ENCODE results near the gene PLXNA4.

The PLXNA4 gene

DNA sequence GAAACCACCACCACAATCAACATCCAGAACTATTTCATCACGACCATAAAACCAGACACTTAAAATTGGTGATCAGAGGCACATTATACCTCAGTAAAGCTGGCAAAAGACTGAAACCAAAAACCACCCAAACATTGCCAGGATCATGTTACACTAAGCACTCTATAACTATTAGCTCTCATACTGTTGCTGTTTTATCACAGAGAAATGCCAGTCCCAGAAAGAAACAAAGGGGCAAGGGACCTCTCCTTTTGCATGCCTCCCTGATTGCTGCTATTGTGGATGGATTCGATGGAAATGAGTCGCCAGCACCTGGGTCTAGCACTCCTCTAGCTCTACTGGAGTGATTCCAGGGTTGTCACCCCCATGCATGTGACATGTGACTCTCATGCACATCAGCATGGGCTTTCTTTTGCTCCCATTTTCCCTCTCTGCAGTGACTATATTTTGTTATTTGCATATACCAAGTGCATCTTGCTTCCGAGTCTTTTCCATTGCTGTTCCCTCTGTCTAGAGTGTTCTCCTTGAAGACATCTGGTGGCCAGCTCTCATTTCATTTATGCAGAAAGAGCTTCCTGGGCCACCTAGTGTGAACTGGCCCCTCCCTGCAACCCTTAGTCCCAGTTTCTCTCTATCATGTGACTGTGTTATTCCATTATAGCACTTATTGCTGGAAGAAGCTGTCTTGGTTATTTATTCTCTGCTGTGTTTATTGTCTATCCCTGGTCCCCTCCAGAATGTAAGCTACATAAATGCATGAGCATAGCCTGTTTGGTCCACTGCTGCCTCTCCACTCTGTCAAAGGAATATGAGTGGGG lies 300.6 kb downstream of the PLXNA4 start:
- no peaks in the 10 kb centered on the region for H3K4me1 Mint-ChIP-seq
- DNase-seq (no peak), ATAC-seq (no peak)
- H3K9me3 Mint-ChIP-seq: no peaks in the 10 kb centered on the region
- H3K4me3 Mint-ChIP-seq: no peak overlapping the region
- peaks cover 42% of the 10 kb centered on the region for H3K27me3 Mint-ChIP-seq
- H3K27ac Mint-ChIP-seq: no peak overlapping the region

DNA sequence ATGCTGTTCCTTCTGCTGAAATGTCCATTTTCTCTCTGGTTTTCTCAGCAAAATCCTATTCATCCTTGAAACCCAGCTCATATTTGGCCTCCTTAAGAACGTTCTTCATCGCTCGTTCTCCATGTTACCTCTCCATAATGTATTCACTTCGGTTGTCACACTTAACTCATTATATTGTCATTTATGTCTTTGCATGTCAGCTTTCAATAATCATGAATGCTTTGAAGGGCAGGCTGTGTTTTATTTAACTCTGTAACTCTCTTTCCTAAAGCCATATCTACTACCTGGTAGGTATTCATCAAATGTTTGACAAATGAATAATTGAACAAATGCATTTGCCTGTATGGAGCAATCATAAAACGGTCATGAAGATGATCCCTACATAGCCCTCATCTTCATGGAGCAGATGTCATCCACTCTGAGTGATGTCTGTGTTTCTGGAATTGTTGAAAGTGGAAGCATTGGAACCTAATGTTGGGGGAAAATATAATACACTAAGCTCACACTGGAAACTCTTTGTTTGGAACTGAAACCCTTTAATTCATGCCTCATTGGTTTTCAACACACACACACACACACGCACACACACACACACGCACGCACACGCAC lies 303.4 kb downstream of the PLXNA4 start:
- ATAC-seq (no peak), DNase-seq (no peak)
- H3K9me3 Mint-ChIP-seq: no peaks in the 10 kb centered on the region
- peaks cover 23% of the 10 kb centered on the region for H3K27me3 Mint-ChIP-seq
- no peak overlapping the region for H3K27ac Mint-ChIP-seq
- H3K4me1 Mint-ChIP-seq: no peaks in the 10 kb centered on the region
- H3K4me3 Mint-ChIP-seq: no peak overlapping the region

DNA sequence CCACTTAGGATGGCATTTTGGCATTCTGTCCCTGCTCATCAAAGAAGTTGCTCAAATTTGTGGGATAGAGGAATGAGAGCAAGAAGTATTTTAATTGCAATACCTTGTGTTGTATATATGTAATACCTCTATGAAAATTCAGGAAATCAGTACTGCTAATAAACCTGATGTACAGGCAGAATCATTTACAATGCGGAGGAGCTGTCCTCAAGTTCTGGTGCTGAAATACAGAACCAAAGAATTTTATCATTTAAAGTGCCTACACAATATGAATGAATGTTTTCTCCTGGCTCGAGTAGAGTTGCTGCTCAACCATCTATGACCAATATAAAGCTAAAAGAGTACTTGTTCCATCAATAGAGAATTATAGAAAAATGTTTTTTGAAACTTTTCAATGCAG lies 305.8 kb downstream of the PLXNA4 start:
- H3K27ac Mint-ChIP-seq: no peak overlapping the region
- no peaks in the 10 kb centered on the region for H3K4me1 Mint-ChIP-seq
- peaks cover 11% of the 10 kb centered on the region for H3K27me3 Mint-ChIP-seq
- ATAC-seq (no peak), DNase-seq (no peak)
- H3K4me3 Mint-ChIP-seq: no peak overlapping the region
- H3K9me3 Mint-ChIP-seq: no peaks in the 10 kb centered on the region

DNA sequence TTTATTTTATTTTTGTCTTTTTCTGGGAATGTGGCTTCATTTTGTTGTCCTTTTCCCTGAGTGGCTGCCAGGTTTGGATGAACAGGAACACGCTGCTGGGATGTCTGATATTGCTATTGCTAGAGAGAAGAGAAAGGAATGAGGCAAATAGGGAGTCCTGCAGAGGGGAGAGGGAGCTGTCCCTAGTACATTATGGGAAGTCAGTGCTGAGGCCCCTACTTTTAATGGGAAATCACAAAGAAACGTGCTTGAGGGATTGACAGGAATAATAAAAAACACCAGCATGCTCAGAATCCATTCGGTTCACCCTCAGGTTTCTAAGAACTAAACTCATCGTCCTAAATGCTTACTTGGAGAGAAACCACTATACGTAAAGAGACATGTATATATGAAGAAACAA lies 306.6 kb downstream of the PLXNA4 start:
- Mint-ChIP-seq H3K27ac (no peak overlapping the region), H3K9me3 (no peaks in the 10 kb centered on the region), H3K4me1 (no peaks in the 10 kb centered on the region), H3K4me3 (no peak overlapping the region), H3K27me3 (peaks cover 8% of the 10 kb centered on the region)
- ATAC-seq (no peak), DNase-seq (no peak)

DNA sequence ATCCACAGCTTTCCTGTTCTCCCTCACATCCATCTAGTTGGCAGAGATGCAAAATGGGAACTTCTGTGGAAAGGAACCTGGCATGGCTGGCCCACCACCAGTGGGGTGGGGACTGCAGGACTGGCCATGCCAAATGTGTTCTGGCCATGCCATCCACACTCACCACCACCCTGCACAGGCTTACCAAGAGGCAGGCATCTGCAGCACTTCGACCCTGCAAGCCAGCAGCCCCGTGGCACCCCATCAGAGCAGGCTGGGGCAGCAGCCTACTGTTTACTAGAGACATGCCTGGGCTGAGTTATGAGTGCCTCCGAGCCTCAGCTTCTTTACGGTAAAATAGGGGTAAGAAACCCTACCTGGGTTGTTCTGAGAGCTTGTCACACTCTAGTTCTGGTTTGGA lies 313.1 kb downstream of the PLXNA4 start:
- Mint-ChIP-seq H3K27me3 (no peaks in the 10 kb centered on the region), H3K9me3 (no peaks in the 10 kb centered on the region), H3K4me3 (no peak overlapping the region), H3K27ac (no peak overlapping the region), H3K4me1 (no peaks in the 10 kb centered on the region)
- ATAC-seq: no peak
- DNase-seq: no peak

DNA sequence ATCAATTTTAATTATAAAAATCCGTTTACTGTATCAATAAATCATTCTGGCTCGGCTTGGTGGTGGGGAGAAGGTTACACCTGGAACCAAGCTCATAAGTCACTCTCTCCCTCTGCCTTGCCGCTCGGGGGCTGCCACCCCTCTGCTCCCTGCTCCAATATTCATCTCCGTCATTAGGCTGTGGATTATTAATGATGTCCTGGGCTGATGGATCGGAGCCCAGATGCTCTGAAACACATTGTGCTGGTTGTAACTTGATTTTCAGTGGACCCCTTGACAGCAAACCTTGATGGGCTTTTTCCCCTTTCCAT lies 314.2 kb downstream of the PLXNA4 start:
- ATAC-seq (no peak), DNase-seq (no peak)
- H3K27ac Mint-ChIP-seq: no peak overlapping the region
- H3K4me3 Mint-ChIP-seq: no peak overlapping the region
- no peaks in the 10 kb centered on the region for H3K4me1 Mint-ChIP-seq
- no peaks in the 10 kb centered on the region for H3K27me3 Mint-ChIP-seq
- no peaks in the 10 kb centered on the region for H3K9me3 Mint-ChIP-seq

DNA sequence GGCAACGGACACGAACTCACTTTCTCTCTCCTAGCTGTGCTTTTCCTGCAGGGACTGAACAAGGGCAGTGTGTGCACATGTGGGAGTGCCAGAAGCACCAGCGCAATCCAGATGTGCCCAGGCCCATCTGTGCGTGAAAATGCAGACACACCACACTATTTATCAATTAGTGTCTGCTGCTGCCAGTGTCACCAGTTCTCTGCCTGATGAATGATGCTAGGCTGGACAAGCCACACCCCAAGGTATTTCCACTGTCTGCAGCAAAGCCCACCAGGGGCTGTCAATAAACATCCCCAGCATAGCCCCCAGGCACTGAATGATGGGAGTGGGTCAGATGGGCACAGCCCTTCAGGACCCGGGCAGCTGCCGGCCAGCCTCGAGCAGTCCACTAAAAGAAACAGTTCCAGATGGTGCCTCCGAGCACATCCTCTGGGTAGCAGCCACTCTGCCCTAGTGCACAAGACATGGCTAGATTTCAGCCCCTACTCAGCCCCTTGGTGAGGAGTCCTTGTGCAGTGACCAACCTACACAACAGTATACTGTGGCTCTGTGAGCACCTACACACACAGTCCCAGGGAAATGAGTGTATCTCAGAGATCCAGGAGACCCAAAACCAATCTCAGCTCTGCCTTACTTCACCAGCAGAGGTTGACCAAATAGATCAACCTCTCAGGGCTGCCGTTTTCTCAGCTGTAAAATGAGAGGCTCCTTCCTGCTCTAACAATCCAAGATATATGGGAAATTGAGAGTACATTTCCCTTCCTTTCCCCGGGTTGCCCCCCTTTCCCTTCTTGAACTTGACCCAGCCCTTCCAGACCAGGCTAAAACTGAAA lies 314.7 kb downstream of the PLXNA4 start:
- no peak for DNase-seq
- no peak for ATAC-seq
- no peak overlapping the region for H3K27ac Mint-ChIP-seq
- H3K4me1 Mint-ChIP-seq: no peaks in the 10 kb centered on the region
- no peaks in the 10 kb centered on the region for H3K9me3 Mint-ChIP-seq
- no peaks in the 10 kb centered on the region for H3K27me3 Mint-ChIP-seq
- no peak overlapping the region for H3K4me3 Mint-ChIP-seq

DNA sequence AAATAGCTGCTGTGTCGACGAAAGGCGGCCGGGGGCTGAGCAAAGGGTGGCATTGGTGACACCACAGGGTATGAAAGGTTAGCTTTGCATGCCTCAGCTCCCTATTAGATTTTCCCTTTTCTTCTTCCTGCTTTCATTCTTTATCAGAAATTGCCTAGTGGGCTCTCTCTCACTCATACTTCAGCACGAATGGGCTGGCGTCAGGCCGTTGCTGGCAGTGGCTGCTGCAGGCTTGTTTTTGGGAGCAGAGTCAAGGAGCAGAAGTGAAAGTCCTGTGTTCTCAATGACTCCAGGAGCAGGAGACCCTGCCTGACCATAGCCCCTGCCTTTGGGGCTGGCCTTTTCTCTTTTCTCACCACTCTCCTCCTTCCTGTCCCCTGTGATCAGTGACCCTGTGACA lies 318.0 kb downstream of the PLXNA4 start:
- H3K27me3 Mint-ChIP-seq: no peaks in the 10 kb centered on the region
- no peaks in the 10 kb centered on the region for H3K4me1 Mint-ChIP-seq
- no peak overlapping the region for H3K27ac Mint-ChIP-seq
- no peak for ATAC-seq
- H3K9me3 Mint-ChIP-seq: no peaks in the 10 kb centered on the region
- DNase-seq: no peak
- no peak overlapping the region for H3K4me3 Mint-ChIP-seq

DNA sequence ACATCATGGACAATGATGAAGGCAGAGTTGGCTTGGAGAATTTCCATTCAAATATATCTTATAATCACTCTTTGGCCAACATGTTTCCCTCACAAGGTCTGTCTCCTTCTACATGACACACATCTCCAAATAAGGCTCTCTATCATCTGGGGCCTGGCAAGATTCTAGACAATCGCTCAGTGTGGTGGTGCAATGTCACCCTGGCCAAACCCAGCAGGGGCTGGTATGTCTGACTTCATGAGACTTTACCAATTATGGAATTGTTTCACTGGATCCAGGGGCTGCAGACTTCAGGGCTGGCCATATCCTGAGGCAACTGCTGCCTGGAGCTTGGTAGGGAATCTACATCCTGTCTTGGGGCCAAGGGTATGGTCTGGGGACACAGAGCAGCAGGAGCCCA lies 319.0 kb downstream of the PLXNA4 start:
- Mint-ChIP-seq H3K27ac (no peak overlapping the region), H3K4me3 (no peak overlapping the region), H3K27me3 (no peaks in the 10 kb centered on the region), H3K4me1 (no peaks in the 10 kb centered on the region), H3K9me3 (no peaks in the 10 kb centered on the region)
- ATAC-seq (no peak), DNase-seq (no peak)

DNA sequence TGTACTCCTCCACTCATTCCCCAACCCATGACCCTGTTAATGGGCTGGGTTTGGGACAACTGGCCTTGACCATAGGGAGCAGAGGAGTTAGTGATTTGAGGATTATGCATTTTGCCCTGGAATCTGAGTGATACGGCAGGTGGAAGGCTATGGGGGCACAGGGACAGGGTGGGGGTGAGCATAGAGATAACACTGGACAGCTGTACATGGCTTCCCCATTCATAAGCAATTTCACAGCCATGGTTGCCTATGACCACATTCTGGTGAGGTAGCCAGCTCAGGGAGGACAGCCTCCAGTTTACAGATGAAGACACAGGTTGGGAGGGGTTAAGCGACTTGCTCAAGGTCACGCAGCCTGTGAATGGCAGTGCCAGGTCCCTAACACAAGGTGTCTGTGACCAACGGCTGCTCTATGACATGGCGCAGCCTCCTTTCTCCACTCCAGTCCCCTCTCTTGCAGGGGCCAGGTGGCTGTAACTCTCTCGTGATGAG lies 319.5 kb downstream of the PLXNA4 start:
- H3K27me3 Mint-ChIP-seq: no peaks in the 10 kb centered on the region
- H3K4me1 Mint-ChIP-seq: no peaks in the 10 kb centered on the region
- ATAC-seq (no peak), DNase-seq (no peak)
- H3K27ac Mint-ChIP-seq: no peak overlapping the region
- no peak overlapping the region for H3K4me3 Mint-ChIP-seq
- no peaks in the 10 kb centered on the region for H3K9me3 Mint-ChIP-seq

DNA sequence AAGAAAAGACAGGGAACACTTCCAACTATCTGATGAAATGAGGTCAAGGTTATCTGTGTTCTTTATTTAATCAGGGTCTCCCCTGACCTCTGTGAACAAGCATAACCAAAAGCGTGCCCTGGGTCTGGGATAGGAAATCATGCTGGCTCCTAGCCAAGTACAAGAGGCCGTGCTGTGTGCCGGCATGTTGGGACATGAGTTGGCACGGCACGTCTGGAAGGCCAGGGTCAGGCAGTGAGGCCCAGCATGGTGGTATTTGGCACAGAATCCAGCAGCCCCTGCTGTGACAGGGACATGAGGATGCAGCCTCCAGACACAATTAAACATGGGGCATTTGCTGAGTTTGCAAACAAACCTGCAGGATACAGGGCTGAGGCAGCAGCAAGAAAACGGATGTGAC lies 320.4 kb downstream of the PLXNA4 start:
- H3K27me3 Mint-ChIP-seq: peaks cover 9% of the 10 kb centered on the region
- H3K9me3 Mint-ChIP-seq: no peaks in the 10 kb centered on the region
- H3K4me3 Mint-ChIP-seq: no peak overlapping the region
- no peak for ATAC-seq
- H3K4me1 Mint-ChIP-seq: no peaks in the 10 kb centered on the region
- DNase-seq: no peak
- H3K27ac Mint-ChIP-seq: no peak overlapping the region

DNA sequence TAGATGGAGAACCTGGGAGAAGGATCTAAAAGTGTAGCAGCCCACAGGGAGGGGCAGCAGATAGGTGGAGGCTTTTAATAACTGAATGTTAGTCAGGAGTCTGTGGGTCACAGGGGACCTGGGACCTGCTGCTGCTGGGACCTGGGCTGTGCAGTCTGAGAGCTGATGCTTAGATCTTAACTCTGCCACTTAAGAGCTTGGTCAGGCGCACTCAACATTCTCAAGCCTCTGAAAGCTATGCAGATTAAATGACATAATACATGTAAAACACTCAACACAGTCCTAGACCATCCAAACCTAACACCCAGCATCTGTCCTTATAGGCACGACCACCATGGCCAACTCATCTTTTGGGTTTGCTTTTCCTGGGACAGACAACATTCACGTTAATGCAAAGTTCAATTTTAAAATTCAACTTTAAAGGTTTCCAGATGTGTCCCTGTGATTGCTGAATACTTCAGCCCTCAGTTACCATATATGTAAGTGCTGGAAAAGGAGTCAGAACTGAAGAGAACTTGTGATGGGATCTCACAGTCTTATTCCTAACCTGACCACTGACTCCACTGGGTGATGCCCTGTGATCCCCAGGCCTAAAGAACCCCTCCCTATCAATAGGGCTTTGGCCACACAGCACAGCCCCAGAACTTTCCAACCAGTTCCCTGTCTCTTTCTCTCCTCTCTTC lies 321.0 kb downstream of the PLXNA4 start:
- ATAC-seq (no peak), DNase-seq (no peak)
- H3K27me3 Mint-ChIP-seq: peaks cover 15% of the 10 kb centered on the region
- no peak overlapping the region for H3K4me3 Mint-ChIP-seq
- no peak overlapping the region for H3K27ac Mint-ChIP-seq
- no peaks in the 10 kb centered on the region for H3K9me3 Mint-ChIP-seq
- H3K4me1 Mint-ChIP-seq: no peaks in the 10 kb centered on the region

DNA sequence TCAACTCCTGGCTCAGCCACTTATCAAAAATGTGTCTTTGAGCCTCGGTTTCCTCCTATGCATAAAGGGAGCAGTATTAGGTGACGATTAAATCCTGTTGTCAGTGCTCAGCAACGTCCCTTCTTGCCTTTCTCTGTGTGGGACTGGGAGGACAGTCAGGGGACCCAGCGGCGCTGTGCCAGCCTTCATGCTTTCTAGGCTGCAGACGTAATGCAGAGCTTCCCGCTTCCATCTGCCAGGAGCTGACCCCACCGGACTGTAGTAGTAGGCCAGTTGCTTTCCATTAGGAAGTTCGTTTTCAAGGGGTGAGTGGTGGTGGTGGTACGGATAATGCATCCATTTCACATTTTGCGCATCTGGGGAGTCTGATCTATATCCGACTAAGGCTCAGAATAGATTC lies 321.8 kb downstream of the PLXNA4 start:
- peaks cover 18% of the 10 kb centered on the region for H3K27me3 Mint-ChIP-seq
- no peak for DNase-seq
- no peak overlapping the region for H3K4me3 Mint-ChIP-seq
- no peak for ATAC-seq
- no peak overlapping the region for H3K27ac Mint-ChIP-seq
- no peaks in the 10 kb centered on the region for H3K4me1 Mint-ChIP-seq
- no peaks in the 10 kb centered on the region for H3K9me3 Mint-ChIP-seq

DNA sequence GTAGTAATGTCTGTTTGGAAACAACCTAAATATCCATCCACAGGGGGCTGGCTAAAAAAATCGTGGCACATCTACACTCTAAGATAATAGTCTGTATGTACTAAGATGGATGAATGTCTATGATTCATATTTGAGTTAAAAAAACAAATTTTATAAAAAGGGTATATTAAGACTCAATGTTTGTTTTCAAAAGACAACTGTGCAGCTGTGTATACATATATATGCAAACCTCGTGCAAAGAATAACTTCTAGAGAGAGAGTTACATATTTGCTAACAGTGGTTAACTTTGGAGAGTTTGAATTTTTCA lies 323.5 kb downstream of the PLXNA4 start:
- Mint-ChIP-seq H3K27ac (no peak overlapping the region), H3K4me1 (no peaks in the 10 kb centered on the region), H3K27me3 (peaks cover 18% of the 10 kb centered on the region), H3K4me3 (no peak overlapping the region), H3K9me3 (no peaks in the 10 kb centered on the region)
- ATAC-seq (no peak), DNase-seq (no peak)

DNA sequence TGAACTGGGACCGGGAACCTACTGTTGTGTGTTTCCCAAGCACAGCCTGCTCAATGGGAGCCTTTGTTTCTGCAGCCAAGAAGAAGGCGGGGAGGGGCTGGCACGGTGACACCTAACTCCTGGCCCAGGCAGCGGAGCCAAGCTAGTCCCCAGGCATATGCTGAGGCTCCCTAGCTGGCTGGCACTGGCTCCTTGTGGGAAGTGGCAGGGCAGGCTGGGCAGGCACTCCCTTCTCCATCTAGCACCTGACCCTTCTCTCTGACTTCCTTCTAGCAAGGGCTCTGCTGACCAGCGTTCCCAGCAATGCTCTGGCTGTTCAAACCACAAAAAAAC lies 325.0 kb downstream of the PLXNA4 start:
- no peak overlapping the region for H3K4me3 Mint-ChIP-seq
- H3K27ac Mint-ChIP-seq: no peak overlapping the region
- DNase-seq: no peak
- ATAC-seq: no peak
- peaks cover 26% of the 10 kb centered on the region for H3K27me3 Mint-ChIP-seq
- no peaks in the 10 kb centered on the region for H3K4me1 Mint-ChIP-seq
- no peaks in the 10 kb centered on the region for H3K9me3 Mint-ChIP-seq

All from stimulated activated naive CD8-positive, alpha-beta T cell treated with anti-CD3 and anti-CD28 coated beads, Interleukin-15, amount 100 ng/mL, for 72 hours (primary cell).